ENCODE measurements around the gene UBE2D4. TPM values are rescaled to one million over a fixed set of nuclear protein-coding genes. Genes with fewer than 3 reads are reported as not detected.

UBE2D4 gene
- 10 to 100 TPM; 28.2 to 50.4 (median 31.1) TPM for total RNA-seq

DNA sequence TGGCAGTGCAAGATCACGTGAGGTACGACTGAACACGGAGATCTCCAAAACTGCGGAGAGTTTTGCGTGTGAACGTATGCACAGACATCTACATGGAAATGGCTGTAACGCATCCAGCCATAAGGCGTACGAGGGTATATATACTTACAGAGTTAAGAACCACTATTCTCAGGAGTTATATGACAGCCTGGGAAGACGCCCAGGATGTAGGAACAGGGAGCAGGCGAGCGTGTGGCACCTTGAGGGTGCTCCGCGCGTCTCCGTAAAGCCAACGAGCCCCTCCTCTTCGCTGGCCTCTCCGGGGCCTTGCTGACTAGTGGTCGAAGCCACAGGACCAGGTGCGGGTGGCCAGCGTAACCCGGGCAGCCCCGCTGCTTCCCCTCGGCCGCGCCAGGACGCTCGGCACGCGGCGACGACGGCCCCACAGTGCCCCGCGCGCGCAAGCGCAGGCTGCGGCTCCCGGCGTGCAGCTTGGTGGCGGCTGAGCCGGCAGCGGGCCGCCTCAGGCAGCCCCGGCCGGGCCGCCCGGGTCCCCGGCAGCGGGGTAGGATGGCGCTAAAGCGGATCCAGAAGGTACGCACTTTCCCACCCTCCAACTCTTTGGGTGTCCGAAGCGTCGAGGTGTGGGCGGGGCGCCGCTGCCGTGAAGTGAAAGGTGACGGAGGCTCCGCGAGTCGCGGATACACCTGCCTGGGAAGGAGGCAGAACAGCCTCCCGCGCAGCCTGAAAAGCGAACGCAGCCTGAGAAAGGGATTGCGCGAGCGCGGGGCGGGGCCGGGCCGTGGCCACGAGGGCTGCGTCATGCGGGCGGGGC, at the start of gene UBE2D4:
UBE2D4 (plus strand) TSS at position 453 of the 814 bp plus-strand sequence; CDS start at position 550, 97 bp downstream.
- peaks cover 3 to 15% of the 10 kb centered on the region in 2 donors for H3K4me1 ChIP-seq
- intact Hi-C loops (cut with DNase I), result no loop called here
- peak; percentile 90 to 92 for DNase-seq
- no peaks in the 10 kb centered on the region for H3K36me3 ChIP-seq
- TF ChIP-seq POLR2A (IDR thresholded peaks at IDR 0.05), result peak; percentile 94
- TF ChIP-seq, protein P1, sequence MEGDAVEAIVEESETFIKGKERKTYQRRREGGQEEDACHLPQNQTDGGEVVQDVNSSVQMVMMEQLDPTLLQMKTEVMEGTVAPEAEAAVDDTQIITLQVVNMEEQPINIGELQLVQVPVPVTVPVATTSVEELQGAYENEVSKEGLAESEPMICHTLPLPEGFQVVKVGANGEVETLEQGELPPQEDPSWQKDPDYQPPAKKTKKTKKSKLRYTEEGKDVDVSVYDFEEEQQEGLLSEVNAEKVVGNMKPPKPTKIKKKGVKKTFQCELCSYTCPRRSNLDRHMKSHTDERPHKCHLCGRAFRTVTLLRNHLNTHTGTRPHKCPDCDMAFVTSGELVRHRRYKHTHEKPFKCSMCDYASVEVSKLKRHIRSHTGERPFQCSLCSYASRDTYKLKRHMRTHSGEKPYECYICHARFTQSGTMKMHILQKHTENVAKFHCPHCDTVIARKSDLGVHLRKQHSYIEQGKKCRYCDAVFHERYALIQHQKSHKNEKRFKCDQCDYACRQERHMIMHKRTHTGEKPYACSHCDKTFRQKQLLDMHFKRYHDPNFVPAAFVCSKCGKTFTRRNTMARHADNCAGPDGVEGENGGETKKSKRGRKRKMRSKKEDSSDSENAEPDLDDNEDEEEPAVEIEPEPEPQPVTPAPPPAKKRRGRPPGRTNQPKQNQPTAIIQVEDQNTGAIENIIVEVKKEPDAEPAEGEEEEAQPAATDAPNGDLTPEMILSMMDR (IDR thresholded peaks at IDR 0.05), result no peak
- H3K27me3 ChIP-seq, result no peaks in the 10 kb centered on the region
- 0 to 2% methylated on average over 22 to 47 of the region's 82 CpGs for WGBS, 2 donors
- H3K4me3 ChIP-seq (replicated peaks in 1 of 3), result peak within 1 kb of the TSS; percentile 13 to 63 (median 26)
- H3K9me3 ChIP-seq, result no peaks in the 10 kb centered on the region
- H3K27ac ChIP-seq, result peak within 1 kb of the TSS; percentile 70 to 96 (median 81)

DNA sequence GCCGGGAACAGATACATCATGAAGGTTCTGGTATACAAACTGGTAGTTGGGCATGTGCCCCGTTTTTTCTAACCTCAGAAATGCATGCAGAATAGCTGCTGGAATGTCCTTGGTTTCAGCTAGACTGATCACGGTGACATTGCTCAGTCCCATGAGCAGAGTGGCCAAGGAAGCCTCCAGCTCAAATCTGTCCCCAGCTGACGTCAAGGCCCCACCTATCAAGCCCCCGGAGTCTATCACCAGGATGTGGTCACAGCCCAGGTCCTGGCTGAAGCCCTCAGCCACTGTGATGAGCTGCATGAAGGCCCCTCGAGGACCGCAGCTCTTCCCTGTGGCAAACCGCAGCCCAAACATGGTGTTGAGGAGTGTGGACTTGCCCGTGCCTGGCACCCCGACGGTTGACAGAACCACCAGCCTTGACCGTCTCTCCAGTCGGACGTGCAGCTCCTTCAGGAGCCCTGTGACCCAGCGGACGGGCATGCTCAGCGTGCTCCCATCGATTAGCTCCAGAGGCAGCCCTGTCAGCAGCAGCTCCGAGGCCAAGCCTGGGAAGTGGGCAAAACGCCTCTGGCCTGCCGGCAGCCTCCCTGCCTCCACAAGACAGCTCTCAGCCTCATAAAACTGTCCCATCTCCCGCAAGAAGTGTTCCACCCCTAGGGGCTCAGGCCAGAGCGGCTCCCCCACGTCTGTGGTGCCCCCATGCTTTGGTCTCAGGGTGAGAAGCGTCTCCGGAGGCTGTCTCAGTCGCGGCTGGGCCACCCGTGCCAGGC, 49.1 kb upstream of the UBE2D4 start:
- Histone ChIP-seq H3K27me3 (no peaks in the 10 kb centered on the region), H3K4me1 (peaks cover 0 to 5% of the 10 kb centered on the region in 2 donors), H3K27ac (no peak overlapping the region), H3K36me3 (peaks cover 49 to 56% of the 10 kb centered on the region in 2 donors), H3K4me3 (replicated peaks in 1 of 3) (no peak overlapping the region), H3K9me3 (no peaks in the 10 kb centered on the region)
- intact Hi-C loops (cut with DNase I), result no loop called here
- DNase-seq, result no peak
- no peak for TF ChIP-seq POLR2A (IDR thresholded peaks at IDR 0.05)
- TF ChIP-seq, protein P1 (IDR thresholded peaks at IDR 0.05), result no peak
- 89 to 97% methylated on average over 11 to 26 of the region's 29 CpGs for WGBS, 2 donors

DNA sequence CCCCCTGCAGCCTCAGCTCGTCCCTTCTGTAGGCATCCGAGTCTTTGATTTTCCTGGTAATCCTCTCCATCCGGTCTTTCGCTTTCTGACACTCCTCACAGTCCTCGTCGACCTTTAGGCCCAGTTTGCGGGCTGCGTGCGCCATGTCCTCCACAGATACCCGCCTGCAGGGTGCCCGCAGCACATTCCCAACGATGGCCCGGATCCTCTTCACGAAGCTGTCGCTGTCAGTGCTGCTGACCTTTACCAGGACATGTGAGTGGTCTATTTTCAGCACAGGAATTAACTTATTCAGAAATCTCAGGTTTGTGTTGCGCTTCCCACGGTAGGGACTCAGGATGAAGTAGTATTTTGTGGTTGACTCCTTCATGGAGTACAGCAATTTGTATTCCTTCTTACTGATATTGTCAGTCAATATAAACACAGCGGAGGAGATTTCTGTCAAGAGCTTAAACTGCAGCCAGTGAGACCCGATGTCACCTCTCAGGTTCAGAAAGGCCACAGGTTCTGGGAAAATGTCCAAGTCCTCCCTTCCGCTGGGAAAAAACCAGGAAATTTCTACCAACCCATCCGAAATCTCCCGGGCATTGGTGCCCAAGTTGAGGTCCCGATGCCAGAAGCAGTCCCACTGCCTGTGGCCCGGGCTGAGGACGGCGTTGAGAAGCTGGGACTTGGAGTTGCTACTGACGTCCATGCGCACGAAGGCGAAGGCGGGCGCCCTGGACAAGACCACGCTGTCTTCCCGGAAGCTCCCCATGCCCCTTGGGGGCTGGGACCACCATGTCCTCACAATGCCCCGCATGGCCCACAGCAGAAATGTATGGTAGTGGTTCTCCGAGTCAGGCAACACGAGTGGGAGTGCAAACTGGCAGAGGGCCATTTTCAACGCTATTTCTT, 48.0 kb upstream of the UBE2D4 start:
- no peaks in the 10 kb centered on the region for H3K4me1 ChIP-seq
- peaks cover 49 to 56% of the 10 kb centered on the region in 2 donors for H3K36me3 ChIP-seq
- no peaks in the 10 kb centered on the region for H3K9me3 ChIP-seq
- intact Hi-C loops (cut with DNase I), result no loop called here
- H3K27ac ChIP-seq, result no peak overlapping the region
- no peak for DNase-seq
- TF ChIP-seq POLR2A (IDR thresholded peaks at IDR 0.05), result no peak
- TF ChIP-seq, protein P1 (IDR thresholded peaks at IDR 0.05), result no peak
- 92 to 94% methylated on average over 34 to 38 of the region's 38 CpGs for WGBS, 2 donors
- no peaks in the 10 kb centered on the region for H3K27me3 ChIP-seq
- H3K4me3 ChIP-seq (replicated peaks in 1 of 3), result no peak overlapping the region

DNA sequence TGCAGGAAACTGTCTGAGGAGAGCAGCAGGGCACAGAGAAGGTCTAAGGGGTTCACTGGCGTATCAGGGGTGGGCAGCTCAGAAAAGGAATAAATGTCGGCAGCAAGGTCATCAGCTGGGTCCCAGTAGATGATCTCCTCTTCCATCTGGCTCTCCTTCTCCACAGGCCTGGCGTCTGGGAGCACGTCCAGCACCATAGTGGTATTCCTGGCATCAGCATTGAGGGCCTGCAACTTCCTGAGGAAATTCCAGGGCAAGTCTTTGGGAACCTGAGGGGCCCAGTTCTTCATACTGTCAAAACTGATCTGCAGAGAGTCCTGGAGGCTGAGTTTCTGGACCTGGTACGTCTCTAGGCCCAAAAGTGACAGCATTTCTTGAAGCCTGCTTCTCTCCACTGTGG, 47.4 kb upstream of the UBE2D4 start:
- DNase-seq, result no peak
- no peak overlapping the region for H3K4me3 ChIP-seq (replicated peaks in 1 of 3)
- H3K36me3 ChIP-seq, result peaks cover 49 to 57% of the 10 kb centered on the region in 2 donors
- H3K4me1 ChIP-seq, result no peaks in the 10 kb centered on the region
- TF ChIP-seq, protein P1 (IDR thresholded peaks at IDR 0.05), result no peak
- TF ChIP-seq POLR2A (IDR thresholded peaks at IDR 0.05), result no peak
- WGBS, 2 donors, result 84 to 95% methylated on average over 5 of the region's 5 CpGs
- H3K27me3 ChIP-seq, result no peaks in the 10 kb centered on the region
- no peak overlapping the region for H3K27ac ChIP-seq
- intact Hi-C loops (cut with DNase I), result no loop called here
- no peaks in the 10 kb centered on the region for H3K9me3 ChIP-seq

Data from thyroid gland (tissue), 4 donors.